D721Med (cell line): ENCODE data around the gene TRIP10.

ENCODE experiments used
- DNase-seq: peaks from one replicate; pipeline ENCODE4 v3.0.0; 2011; ENCODE audit warnings: low spot score; ENCODE audit not compliant: insufficient read length
- FAIRE-seq: peaks from 2 replicates; lab custom pipeline; 2011; peaks lifted over from hg19 to GRCh38; lab: Jason Lieb, UNC
- TF ChIP-seq, protein P1 (sequence below): IDR thresholded peaks from 2 replicates; pipeline ENCODE4 v1.5.1; 2012; ENCODE audit warnings: mild to moderate bottlenecking, control low read depth; ENCODE audit not compliant: insufficient read depth; ENCODE audit errors: missing control alignments

The TRIP10 gene, protein sequence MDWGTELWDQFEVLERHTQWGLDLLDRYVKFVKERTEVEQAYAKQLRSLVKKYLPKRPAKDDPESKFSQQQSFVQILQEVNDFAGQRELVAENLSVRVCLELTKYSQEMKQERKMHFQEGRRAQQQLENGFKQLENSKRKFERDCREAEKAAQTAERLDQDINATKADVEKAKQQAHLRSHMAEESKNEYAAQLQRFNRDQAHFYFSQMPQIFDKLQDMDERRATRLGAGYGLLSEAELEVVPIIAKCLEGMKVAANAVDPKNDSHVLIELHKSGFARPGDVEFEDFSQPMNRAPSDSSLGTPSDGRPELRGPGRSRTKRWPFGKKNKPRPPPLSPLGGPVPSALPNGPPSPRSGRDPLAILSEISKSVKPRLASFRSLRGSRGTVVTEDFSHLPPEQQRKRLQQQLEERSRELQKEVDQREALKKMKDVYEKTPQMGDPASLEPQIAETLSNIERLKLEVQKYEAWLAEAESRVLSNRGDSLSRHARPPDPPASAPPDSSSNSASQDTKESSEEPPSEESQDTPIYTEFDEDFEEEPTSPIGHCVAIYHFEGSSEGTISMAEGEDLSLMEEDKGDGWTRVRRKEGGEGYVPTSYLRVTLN

DNA sequence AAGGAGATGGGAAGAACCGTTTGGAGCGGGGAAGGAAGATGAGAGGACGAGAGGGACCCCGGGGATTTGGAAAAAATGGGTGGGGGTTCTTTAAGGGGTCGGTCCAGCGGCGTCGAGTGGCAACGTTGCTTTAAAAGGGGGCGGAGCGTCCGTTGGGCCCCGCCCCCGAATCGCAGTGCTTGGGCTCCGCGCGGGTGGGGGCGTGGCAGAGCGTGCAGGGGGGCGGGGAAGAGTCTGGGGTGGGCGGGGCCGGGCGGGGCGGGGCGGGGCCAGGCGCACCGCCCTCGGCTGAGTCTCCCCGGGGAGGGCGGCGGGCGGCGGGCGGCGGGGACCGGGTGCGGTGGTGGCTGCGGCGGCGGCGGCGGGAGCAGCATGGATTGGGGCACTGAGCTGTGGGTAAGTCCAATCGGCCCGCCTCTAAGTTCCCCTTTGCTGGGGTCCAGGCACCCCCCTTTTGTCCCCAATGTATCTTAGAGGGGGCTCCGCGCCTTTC is at the start of gene TRIP10:
Gene TRIP10 (plus strand): TSS at position 291 of the 493 bp plus-strand sequence. CDS start 82 bp downstream, at position 373.
- TF ChIP-seq, protein P1, sequence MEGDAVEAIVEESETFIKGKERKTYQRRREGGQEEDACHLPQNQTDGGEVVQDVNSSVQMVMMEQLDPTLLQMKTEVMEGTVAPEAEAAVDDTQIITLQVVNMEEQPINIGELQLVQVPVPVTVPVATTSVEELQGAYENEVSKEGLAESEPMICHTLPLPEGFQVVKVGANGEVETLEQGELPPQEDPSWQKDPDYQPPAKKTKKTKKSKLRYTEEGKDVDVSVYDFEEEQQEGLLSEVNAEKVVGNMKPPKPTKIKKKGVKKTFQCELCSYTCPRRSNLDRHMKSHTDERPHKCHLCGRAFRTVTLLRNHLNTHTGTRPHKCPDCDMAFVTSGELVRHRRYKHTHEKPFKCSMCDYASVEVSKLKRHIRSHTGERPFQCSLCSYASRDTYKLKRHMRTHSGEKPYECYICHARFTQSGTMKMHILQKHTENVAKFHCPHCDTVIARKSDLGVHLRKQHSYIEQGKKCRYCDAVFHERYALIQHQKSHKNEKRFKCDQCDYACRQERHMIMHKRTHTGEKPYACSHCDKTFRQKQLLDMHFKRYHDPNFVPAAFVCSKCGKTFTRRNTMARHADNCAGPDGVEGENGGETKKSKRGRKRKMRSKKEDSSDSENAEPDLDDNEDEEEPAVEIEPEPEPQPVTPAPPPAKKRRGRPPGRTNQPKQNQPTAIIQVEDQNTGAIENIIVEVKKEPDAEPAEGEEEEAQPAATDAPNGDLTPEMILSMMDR: no peak
- FAIRE-seq: no peak
- DNase-seq: peak; percentile 68

DNA sequence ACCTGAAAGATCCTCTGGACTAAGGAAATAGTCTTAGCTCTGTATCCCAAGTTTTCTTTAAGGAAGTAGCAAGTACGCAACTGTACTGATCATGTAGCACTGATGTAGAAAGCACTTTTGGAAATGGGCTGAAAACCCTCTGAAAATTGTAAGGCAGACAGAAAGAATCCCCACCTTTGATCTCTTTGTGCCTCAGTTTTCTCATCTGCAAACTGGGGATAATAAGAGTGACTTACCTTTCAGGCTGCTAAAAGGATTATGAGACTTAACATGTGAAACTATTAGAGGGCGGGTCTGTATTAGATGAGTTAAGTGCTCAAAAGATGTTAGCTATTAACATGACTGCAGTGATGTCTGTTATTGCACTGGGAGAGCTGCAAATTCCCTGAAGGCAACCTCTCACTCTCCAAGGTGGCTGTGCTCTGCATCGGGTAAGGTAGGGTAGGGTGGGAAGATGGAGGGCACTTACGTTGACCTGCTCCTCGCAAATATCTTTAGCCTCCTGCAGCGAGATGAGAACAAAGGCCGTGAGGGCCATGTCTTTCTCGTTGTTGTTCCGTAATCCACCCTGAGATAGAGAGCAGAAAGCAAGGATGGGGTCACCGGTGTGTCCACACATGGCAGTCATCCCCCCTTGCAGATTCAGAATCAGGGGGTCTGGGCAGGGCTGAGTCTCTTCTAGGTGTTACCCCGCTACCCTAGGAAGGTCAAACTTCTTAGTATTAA is 49.2 kb upstream of the TRIP10 start:
- no peak for FAIRE-seq
- DNase-seq: no peak
- TF ChIP-seq, protein P1: no peak

GRCh38 chr19:6691342-6691741 is 48.1 kb upstream of the TRIP10 start:
- FAIRE-seq (no peak), DNase-seq (no peak)
- TF ChIP-seq, protein P1: no peak

DNA sequence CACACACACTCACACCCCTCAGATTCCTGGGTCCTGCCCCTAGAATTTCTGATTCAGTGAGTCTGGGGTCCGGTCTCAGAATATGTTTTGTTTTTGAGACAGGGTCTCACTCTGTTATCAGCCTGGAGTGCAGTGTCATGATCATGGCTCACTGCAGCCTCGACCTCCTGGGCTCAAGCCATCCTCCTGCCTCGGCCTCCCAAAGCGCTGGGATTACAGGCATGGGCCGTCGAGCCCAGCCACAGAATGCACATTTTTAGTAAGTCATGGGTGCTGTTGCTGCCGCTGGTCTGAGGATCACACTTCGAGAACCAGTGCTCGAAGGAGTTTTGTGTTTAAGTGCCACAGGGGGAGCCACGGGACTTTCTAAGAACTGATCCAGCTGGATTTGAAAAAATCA is 47.5 kb upstream of the TRIP10 start:
- TF ChIP-seq, protein P1: no peak
- no peak for FAIRE-seq
- no peak for DNase-seq

- DNase-seq: no peak
- FAIRE-seq: no peak
- TF ChIP-seq, protein P1: no peak
Measured at GRCh38 chr19:6693056-6693471, 46.4 kb upstream of the TRIP10 start.

DNA sequence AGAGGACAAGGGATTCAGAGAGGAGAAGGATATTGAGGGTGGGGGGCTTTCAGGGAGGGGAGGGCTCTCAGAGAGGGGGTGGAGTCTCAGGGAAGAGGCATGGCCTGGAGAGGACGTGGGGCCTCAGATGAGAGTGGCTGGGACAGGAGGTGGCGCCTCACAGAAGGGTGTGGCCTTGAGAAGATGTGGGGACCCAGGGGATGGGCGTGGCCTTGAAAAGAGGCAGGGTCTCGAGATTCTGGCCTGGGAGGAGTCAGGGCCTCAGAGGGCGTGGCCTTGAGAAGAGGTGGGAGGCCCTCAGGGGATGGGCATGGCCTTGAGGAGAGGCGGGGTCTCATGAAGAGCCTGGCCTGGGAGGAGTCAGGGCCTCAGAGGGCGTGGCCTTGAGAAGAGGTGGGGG is 45.8 kb upstream of the TRIP10 start:
- FAIRE-seq (no peak), DNase-seq (no peak)
- TF ChIP-seq, protein P1: no peak
